ENCODE results near the gene COTL1.

DNA sequence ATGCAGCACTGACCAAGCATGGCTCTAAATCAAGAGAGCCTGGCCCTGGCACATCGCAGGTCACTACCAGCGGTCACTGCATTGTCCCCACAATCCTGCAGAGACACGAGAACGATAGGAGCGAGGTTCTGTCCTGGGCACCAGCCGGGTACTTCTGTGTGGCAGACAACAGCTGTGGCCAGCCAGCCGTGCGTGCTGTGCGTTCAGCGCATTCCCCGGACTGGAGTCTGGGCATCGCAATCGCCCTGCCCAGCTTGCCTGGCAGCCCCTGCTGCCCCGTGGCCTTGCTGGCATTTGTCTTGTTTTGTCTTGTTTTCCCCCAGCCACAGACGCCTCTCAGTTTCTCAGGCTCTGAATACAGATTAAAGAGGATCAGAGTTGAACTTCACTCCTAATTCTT lies 33.9 kb downstream of the COTL1 start:
- TF ChIP-seq, protein P1, sequence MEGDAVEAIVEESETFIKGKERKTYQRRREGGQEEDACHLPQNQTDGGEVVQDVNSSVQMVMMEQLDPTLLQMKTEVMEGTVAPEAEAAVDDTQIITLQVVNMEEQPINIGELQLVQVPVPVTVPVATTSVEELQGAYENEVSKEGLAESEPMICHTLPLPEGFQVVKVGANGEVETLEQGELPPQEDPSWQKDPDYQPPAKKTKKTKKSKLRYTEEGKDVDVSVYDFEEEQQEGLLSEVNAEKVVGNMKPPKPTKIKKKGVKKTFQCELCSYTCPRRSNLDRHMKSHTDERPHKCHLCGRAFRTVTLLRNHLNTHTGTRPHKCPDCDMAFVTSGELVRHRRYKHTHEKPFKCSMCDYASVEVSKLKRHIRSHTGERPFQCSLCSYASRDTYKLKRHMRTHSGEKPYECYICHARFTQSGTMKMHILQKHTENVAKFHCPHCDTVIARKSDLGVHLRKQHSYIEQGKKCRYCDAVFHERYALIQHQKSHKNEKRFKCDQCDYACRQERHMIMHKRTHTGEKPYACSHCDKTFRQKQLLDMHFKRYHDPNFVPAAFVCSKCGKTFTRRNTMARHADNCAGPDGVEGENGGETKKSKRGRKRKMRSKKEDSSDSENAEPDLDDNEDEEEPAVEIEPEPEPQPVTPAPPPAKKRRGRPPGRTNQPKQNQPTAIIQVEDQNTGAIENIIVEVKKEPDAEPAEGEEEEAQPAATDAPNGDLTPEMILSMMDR (conservative IDR thresholded peaks at IDR 0.05; ENCODE audit: low read length), result no peak
- TF ChIP-seq EZH2phosphoT487 (IDR thresholded peaks at IDR 0.05; ENCODE audit: borderline replicate concordance, low read depth, low read length), result no peak

Data from OCI-LY7 (cell line).